ENCODE measurements around the gene CKS2.

The CKS2 gene

GRCh38 chr9:89347651-89348050 lies 36.7 kb downstream of the CKS2 start:
- Mint-ChIP-seq H3K27me3 (ENCODE audit: low read depth, poor library complexity) (no peaks in the 10 kb centered on the region), H3K9me3 (peaks cover 5% of the 10 kb centered on the region), H3K27ac (no peak overlapping the region), H3K4me1 (no peaks in the 10 kb centered on the region), H3K4me3 (no peak overlapping the region), H3K36me3 (ENCODE audit: low read depth) (peaks cover 96% of the 10 kb centered on the region)
- TF ChIP-seq CTCF (IDR thresholded peaks at IDR 0.05): no peak
- DNase-seq: no peak

- peaks cover 96% of the 10 kb centered on the region for H3K36me3 Mint-ChIP-seq (ENCODE audit: low read depth)
- H3K4me1 Mint-ChIP-seq: no peaks in the 10 kb centered on the region
- no peak for TF ChIP-seq CTCF (IDR thresholded peaks at IDR 0.05)
Observed at GRCh38 chr9:89349607-89350006, 38.6 kb downstream of the CKS2 start.

GRCh38 chr9:89350988-89351557 lies 40.1 kb downstream of the CKS2 start:
- Mint-ChIP-seq H3K27ac (no peak overlapping the region), H3K4me3 (no peak overlapping the region), H3K4me1 (no peaks in the 10 kb centered on the region), H3K27me3 (ENCODE audit: low read depth, poor library complexity) (no peaks in the 10 kb centered on the region), H3K9me3 (no peaks in the 10 kb centered on the region), H3K36me3 (ENCODE audit: low read depth) (peaks cover 96% of the 10 kb centered on the region)
- TF ChIP-seq CTCF (IDR thresholded peaks at IDR 0.05): no peak
- DNase-seq: no peak

More at GRCh38 chr9:89349607-89350006, 38.6 kb downstream of the CKS2 start:
- Mint-ChIP-seq H3K27me3 (ENCODE audit: low read depth, poor library complexity) (no peaks in the 10 kb centered on the region), H3K4me3 (no peak overlapping the region), H3K27ac (no peak overlapping the region), H3K9me3 (no peaks in the 10 kb centered on the region)
- no peak for DNase-seq

- Mint-ChIP-seq H3K4me1 (no peaks in the 10 kb centered on the region), H3K9me3 (no peaks in the 10 kb centered on the region), H3K27me3 (ENCODE audit: low read depth, poor library complexity) (no peaks in the 10 kb centered on the region), H3K36me3 (ENCODE audit: low read depth) (peaks cover 96% of the 10 kb centered on the region), H3K4me3 (no peak overlapping the region), H3K27ac (no peak overlapping the region)
- TF ChIP-seq CTCF (IDR thresholded peaks at IDR 0.05): no peak
- no peak for DNase-seq
Observed at GRCh38 chr9:89351584-89352300, 40.7 kb downstream of the CKS2 start.

- Mint-ChIP-seq H3K4me3 (no peak overlapping the region), H3K27ac (peak overlapping the region; percentile 94), H3K9me3 (no peaks in the 10 kb centered on the region), H3K36me3 (ENCODE audit: low read depth) (peaks cover 95% of the 10 kb centered on the region), H3K4me1 (no peaks in the 10 kb centered on the region), H3K27me3 (ENCODE audit: low read depth, poor library complexity) (no peaks in the 10 kb centered on the region)
- no peak for DNase-seq
- no peak for TF ChIP-seq CTCF (IDR thresholded peaks at IDR 0.05)
Observed at GRCh38 chr9:89352451-89352850, 41.5 kb downstream of the CKS2 start.
